T-cell (primary cell): ENCODE data around the gene SFXN5. TPM values are rescaled to one million over a fixed set of nuclear protein-coding genes. Genes with fewer than 3 reads are reported as not detected.

Experiments
- ATAC-seq, 4 experiments: fragments of 200-7000 bp in 3 of 4; fragments of 150-1000 bp in 1 of 4; cut with Tn5 transposase; replicated peaks in 1 of 4; 1 replicate in 3 of 4; 2 replicates in 1 of 4; pipeline ENCODE4 v1.10.0; 2021; ENCODE audit warnings: moderate library complexity in 3 of 4, mild to moderate bottlenecking in 2 of 4, moderate number of reproducible peaks in 1 of 4
- CTCF ChIA-PET, 2 donors: fragments of 300-600 bp; sonication (Branson Sonifier 250); formaldehyde crosslinking; loops; one replicate each; lab custom pipeline; 2022; ENCODE audit warnings: antibody characterized with exemption in 2 of 2; lab: Charles Lee
- POLR2A ChIA-PET, 2 donors: fragments of 300-600 bp; sonication (Branson Sonifier 250); formaldehyde crosslinking; loops; one replicate each; lab custom pipeline; 2022; ENCODE audit warnings: antibody characterized with exemption in 2 of 2; lab: Charles Lee
- DNase-seq, 35 experiments: peaks; one replicate each; pipeline versions ENCODE4 v3.0.0 to v3.0.0-alpha.2; 2013 to 2023
- H3K27ac ChIP-seq: one replicate; pipeline ENCODE4 v1.5.1; 2013; ENCODE audit warnings: low read length
- H3K27me3 ChIP-seq, 2 experiments: replicated peaks in 1 of 2; 1 replicate in 1 of 2; 2 replicates in 1 of 2; pipeline versions ENCODE4 v1.6.1 to v1.7.0; 2013; ENCODE audit warnings: low read length in 1 of 2, mixed read lengths in 1 of 2; ENCODE audit not compliant: control insufficient read depth in 2 of 2, insufficient read depth in 2 of 2; ENCODE audit errors: extremely low read depth in 1 of 2
- H3K36me3 ChIP-seq, 2 donors: 1 replicate in 1 of 2; 2 replicates in 1 of 2; pipeline versions ENCODE4 v1.6.1 to v1.7.0; 2013; ENCODE audit warnings: low read length in 1 of 2; ENCODE audit not compliant: control insufficient read depth in 2 of 2, insufficient read depth in 1 of 2; ENCODE audit errors: extremely low read depth in 1 of 2
- H3K4me1 ChIP-seq, 2 experiments: 1 replicate in 1 of 2; 2 replicates in 1 of 2; pipeline versions ENCODE4 v1.6.1 to v1.7.0; 2013; ENCODE audit warnings: low read length in 2 of 2, mixed read lengths in 1 of 2; ENCODE audit not compliant: insufficient read depth in 2 of 2, control insufficient read depth in 1 of 2; ENCODE audit errors: extremely low read depth in 1 of 2
- H3K4me3 ChIP-seq, 2 donors: 1 replicate in 1 of 2; 2 replicates in 1 of 2; pipeline versions ENCODE4 v1.5.1 to v1.7.0; 2013; ENCODE audit warnings: mild to moderate bottlenecking in 2 of 2, low read length in 1 of 2, moderate library complexity in 1 of 2; ENCODE audit not compliant: control insufficient read depth in 1 of 2; ENCODE audit errors: extremely low read depth in 1 of 2
- H3K9me3 ChIP-seq: 2 replicates; pipeline ENCODE4 v1.7.0; 2013
- H3K27ac Mint-ChIP-seq, 2 donors: one replicate each; pipeline ENCODE4 v1.8.0; 2020 to 2021; ENCODE audit warnings: mild to moderate bottlenecking in 2 of 2, mixed read lengths in 2 of 2
- H3K27me3 Mint-ChIP-seq, 2 donors: one replicate each; pipeline ENCODE4 v1.8.0; 2021 to 2022; ENCODE audit warnings: mixed read lengths in 2 of 2
- H3K36me3 Mint-ChIP-seq: one replicate; pipeline ENCODE4 v1.8.0; 2021; ENCODE audit warnings: mixed read lengths
- H3K4me1 Mint-ChIP-seq, 3 donors: one replicate each; pipeline ENCODE4 v1.8.0; 2020 to 2022; ENCODE audit warnings: mixed read lengths in 3 of 3, mild to moderate bottlenecking in 1 of 3
- H3K4me3 Mint-ChIP-seq, 3 donors: one replicate each; pipeline ENCODE4 v1.8.0; 2020 to 2022; ENCODE audit warnings: mild to moderate bottlenecking in 3 of 3, mixed read lengths in 3 of 3, moderate library complexity in 3 of 3
- H3K9me3 Mint-ChIP-seq, 3 donors: one replicate each; pipeline ENCODE4 v1.8.0; 2020 to 2022; ENCODE audit warnings: mixed read lengths in 3 of 3
- WGBS: methylation state at CpG from one replicate; pipeline ENCODE4 v1.1.5; 2013; ENCODE audit warnings: missing lambda C conversion rate; ENCODE audit not compliant: insufficient coverage; 5-methylcytosine and 5-hydroxymethylcytosine counted together
- total RNA-seq, 35 experiments: library from RNA in 6 of 35; stranded (reverse) in 6 of 35; fragments of 120-200 nt in 1 of 35; gene quantifications; one replicate each; pipeline versions ENCODE4 v1.2.1 to v1.2.4 and lab custom pipeline; 2013 to 2026

Gene SFXN5
- total RNA-seq, 5 donors from 2014 or later (not counting 1 experiment from before 2014, with no cell fraction given) = 6.3 to 14.2 (median 9.7) TPM

DNA sequence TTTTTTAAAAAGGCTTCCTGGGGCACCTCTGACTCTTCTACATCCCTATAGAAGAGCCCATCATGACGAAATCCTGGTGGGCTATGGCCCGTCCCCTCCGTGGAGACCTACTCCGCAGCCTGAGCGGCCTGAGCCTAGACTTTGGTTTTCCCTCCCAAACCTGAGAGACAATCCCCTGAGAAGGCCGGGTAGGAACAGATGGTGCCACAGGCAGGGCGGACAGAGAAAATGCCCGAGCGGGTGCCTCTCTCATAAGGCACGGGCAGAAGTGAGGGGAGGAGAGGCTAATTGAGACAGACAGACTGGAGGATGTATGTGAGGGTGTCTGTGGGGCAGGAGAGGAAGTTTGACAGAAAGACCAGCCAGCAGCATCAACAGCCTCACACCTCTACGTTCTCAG lies 20.2 kb upstream of the SFXN5 start:
- no peaks in the 10 kb centered on the region for H3K27me3 Mint-ChIP-seq
- H3K36me3 Mint-ChIP-seq = no peaks in the 10 kb centered on the region
- Histone ChIP-seq H3K4me3 (no peak overlapping the region), H3K9me3 (no peaks in the 10 kb centered on the region), H3K36me3 (no peaks in the 10 kb centered on the region), H3K27ac (no peak overlapping the region), H3K27me3 (no peaks in the 10 kb centered on the region), H3K4me1 (no peaks in the 10 kb centered on the region)
- peaks cover 0 to 6% (median 2%) of the 10 kb centered on the region in 3 donors for H3K4me1 Mint-ChIP-seq
- 88% methylated on average over 5 of the region's 11 CpGs for WGBS
- no peak overlapping the region for H3K4me3 Mint-ChIP-seq
- DNase-seq (no peak), ATAC-seq (no peak)
- H3K9me3 Mint-ChIP-seq = no peaks in the 10 kb centered on the region
- H3K27ac Mint-ChIP-seq = no peak overlapping the region
- POLR2A ChIA-PET = no interaction called here
- CTCF ChIA-PET = no interaction called here

DNA sequence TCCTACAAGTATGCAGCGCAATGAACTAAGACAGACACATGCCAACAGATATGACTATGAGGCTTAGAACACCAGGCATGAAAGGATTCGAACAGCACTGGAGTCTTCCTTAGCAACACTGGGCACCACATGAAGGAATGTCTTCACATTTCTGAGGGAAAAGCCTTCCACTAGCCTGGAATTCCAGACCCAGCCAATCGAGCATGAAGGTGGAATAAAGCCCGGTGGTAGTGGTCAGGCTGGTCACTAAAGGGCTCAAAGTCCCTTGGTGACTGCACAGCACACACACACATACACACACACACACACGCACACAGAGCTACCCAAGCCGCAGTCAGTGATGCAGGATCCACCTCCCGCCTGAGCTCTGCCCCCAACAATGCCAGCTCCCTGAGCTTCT lies 19.7 kb upstream of the SFXN5 start:
- Mint-ChIP-seq H3K27ac (no peak overlapping the region), H3K27me3 (no peaks in the 10 kb centered on the region), H3K4me3 (no peak overlapping the region), H3K9me3 (no peaks in the 10 kb centered on the region), H3K4me1 (peaks cover 0 to 6% (median 2%) of the 10 kb centered on the region in 3 donors), H3K36me3 (no peaks in the 10 kb centered on the region)
- Histone ChIP-seq H3K9me3 (no peaks in the 10 kb centered on the region), H3K4me3 (no peak overlapping the region), H3K27me3 (no peaks in the 10 kb centered on the region), H3K27ac (no peak overlapping the region), H3K36me3 (no peaks in the 10 kb centered on the region), H3K4me1 (no peaks in the 10 kb centered on the region)
- ATAC-seq = no peak
- CTCF ChIA-PET = no interaction called here
- DNase-seq = no peak
- POLR2A ChIA-PET = no interaction called here
- WGBS = 100% methylated on average over 1 of the region's 7 CpGs

GRCh38 chr2:73089270-73090030 lies 17.9 kb upstream of the SFXN5 start:
- ChIA-PET POLR2A (no interaction called here), CTCF (interaction anchor here in 1 of 2 donors (0.5 to 5.5 kb wide), 3 partner anchors 38 to 274 kb away, joined by 3 to 44 read pairs (median 3); no protein-coding TSS in a partner anchor)
- DNase-seq (no peak), ATAC-seq (no peak)
- no peaks in the 10 kb centered on the region for H3K9me3 ChIP-seq
- peaks cover 2 to 14% (median 2%) of the 10 kb centered on the region in 3 donors for H3K4me1 Mint-ChIP-seq
- no peaks in the 10 kb centered on the region for H3K36me3 ChIP-seq
- no peaks in the 10 kb centered on the region for H3K9me3 Mint-ChIP-seq
- no peak overlapping the region for H3K4me3 ChIP-seq
- 68% methylated on average over 7 of the region's 11 CpGs for WGBS
- H3K27me3 ChIP-seq = peaks cover 0 to 3% of the 10 kb centered on the region in 2 experiments
- peaks cover 0 to 7% of the 10 kb centered on the region in 2 experiments for H3K4me1 ChIP-seq
- H3K27me3 Mint-ChIP-seq = no peaks in the 10 kb centered on the region
- H3K4me3 Mint-ChIP-seq = no peak overlapping the region
- H3K27ac Mint-ChIP-seq = no peak overlapping the region
- H3K36me3 Mint-ChIP-seq = no peaks in the 10 kb centered on the region
- no peak overlapping the region for H3K27ac ChIP-seq

DNA sequence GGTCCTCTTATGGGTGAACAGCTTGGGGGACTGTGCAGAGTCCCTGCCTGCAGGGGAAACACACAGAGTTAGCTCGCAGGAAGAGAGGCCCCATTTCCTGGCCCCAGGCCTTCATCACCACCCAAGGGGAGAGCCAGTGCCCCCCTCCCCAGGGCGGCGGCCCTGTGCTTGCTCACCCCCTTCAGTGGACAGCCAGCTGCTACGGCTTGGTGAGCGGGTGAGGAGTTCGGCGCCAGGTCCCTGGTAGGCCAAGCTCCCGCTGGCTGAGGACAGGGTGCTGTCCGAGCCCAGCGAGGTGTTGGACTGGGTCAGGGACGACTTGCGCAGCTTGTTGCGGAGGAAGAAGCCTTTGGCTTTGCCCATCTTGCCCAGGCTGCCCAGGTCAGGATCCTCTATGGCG lies 17.2 kb upstream of the SFXN5 start:
- Mint-ChIP-seq H3K27ac (no peak overlapping the region), H3K36me3 (peaks cover 4% of the 10 kb centered on the region), H3K9me3 (no peaks in the 10 kb centered on the region), H3K27me3 (no peaks in the 10 kb centered on the region), H3K4me3 (no peak overlapping the region), H3K4me1 (peaks cover 2 to 14% (median 2%) of the 10 kb centered on the region in 3 donors)
- Histone ChIP-seq H3K4me3 (no peak overlapping the region), H3K27me3 (peaks cover 0 to 3% of the 10 kb centered on the region in 2 experiments), H3K9me3 (no peaks in the 10 kb centered on the region), H3K4me1 (peaks cover 0 to 7% of the 10 kb centered on the region in 2 experiments), H3K36me3 (no peaks in the 10 kb centered on the region), H3K27ac (no peak overlapping the region)
- ChIA-PET POLR2A (no interaction called here), CTCF (interaction anchor here in 1 of 2 donors (5.5 kb wide), 1 partner anchor 88 kb away, joined by 44 read pairs; no protein-coding TSS in a partner anchor)
- DNase-seq (no peak), ATAC-seq (no peak)
- WGBS = 92% methylated on average over 11 of the region's 14 CpGs

DNA sequence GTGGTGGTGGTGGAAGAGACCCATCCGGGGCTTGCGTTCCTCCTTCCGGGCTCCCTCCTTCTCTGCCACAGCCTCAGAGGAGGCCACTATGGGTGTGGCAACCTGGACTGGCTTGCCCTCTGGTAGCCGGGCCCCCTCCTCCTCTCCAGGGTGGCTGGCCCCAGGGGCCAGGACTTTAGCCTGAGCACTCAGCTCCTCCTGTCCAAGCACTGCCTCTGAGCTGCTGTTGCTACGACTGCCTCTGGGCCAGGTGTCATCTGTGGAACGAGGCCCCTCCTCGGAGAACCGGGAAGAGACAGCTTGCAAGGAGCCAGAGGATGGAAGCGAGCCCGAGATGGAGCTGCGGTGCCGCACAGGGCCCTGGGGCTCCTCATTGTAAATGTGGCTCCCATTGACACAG lies 16.7 kb upstream of the SFXN5 start:
- POLR2A ChIA-PET = no interaction called here
- H3K9me3 Mint-ChIP-seq = no peaks in the 10 kb centered on the region
- no peak for DNase-seq

GRCh38 chr2:73087311-73087710 lies 15.8 kb upstream of the SFXN5 start:
- ChIA-PET POLR2A (no interaction called here), CTCF (interaction anchor here (0.5 to 5.5 kb wide), 6 partner anchors 30 to 149 kb away, joined by 3 to 44 read pairs (median 4); no protein-coding TSS in a partner anchor)
- 80% methylated on average over 1 of the region's 4 CpGs for WGBS
- Histone ChIP-seq H3K36me3 (no peaks in the 10 kb centered on the region), H3K27ac (no peak overlapping the region), H3K27me3 (peaks cover 0 to 3% of the 10 kb centered on the region in 2 experiments), H3K4me1 (peaks cover 0 to 7% of the 10 kb centered on the region in 2 experiments), H3K9me3 (no peaks in the 10 kb centered on the region), H3K4me3 (no peak overlapping the region)
- Mint-ChIP-seq H3K27ac (no peak overlapping the region), H3K27me3 (no peaks in the 10 kb centered on the region), H3K4me3 (no peak overlapping the region), H3K4me1 (peaks cover 0 to 14% (median 2%) of the 10 kb centered on the region in 3 donors), H3K36me3 (peaks cover 4% of the 10 kb centered on the region), H3K9me3 (no peaks in the 10 kb centered on the region)
- ATAC-seq (no peak), DNase-seq (no peak)

More for the DNA sequence above, 16.7 kb upstream of the SFXN5 start:
- H3K36me3 ChIP-seq = no peaks in the 10 kb centered on the region
- H3K27me3 ChIP-seq = peaks cover 0 to 3% of the 10 kb centered on the region in 2 experiments
- H3K4me1 ChIP-seq = peaks cover 0 to 7% of the 10 kb centered on the region in 2 experiments
- H3K9me3 ChIP-seq = no peaks in the 10 kb centered on the region
- H3K27ac ChIP-seq = no peak overlapping the region
- Mint-ChIP-seq H3K4me3 (no peak overlapping the region), H3K27me3 (no peaks in the 10 kb centered on the region), H3K4me1 (peaks cover 0 to 14% (median 2%) of the 10 kb centered on the region in 3 donors), H3K36me3 (peaks cover 4% of the 10 kb centered on the region), H3K27ac (no peak overlapping the region)
- WGBS = 96% methylated on average over 7 of the region's 12 CpGs
- no peak for ATAC-seq
- CTCF ChIA-PET = interaction anchor here in 1 of 2 donors (5.5 kb wide), 1 partner anchor 89 kb away, joined by 44 read pairs; no protein-coding TSS in a partner anchor
- no peak overlapping the region for H3K4me3 ChIP-seq
